ENCODE measurements around the gene C16orf90.

GRCh38 chr16:3444032-3444388, 51.3 kb downstream of the C16orf90 start:
- TF ChIP-seq CTCF (IDR thresholded peaks at IDR 0.05) (no peak), POLR2A (IDR thresholded peaks at IDR 0.05) (no peak), EP300 (IDR thresholded peaks at IDR 0.05) (no peak)
